ENCODE results near the gene KLHL2. TPM values are rescaled to one million over a fixed set of nuclear protein-coding genes. Genes with fewer than 3 reads are reported as not detected.
"Not testable (repeated sequence)": the region's sequence is repeated elsewhere in the genome, so short reads cannot be mapped to it uniquely, and the experiment has no call there.

Gene KLHL2
- total RNA-seq, 1 donor from 2014 or later: 16.0 TPM

GRCh38 chr4:165208741-165209388 is 1.5 kb downstream of the KLHL2 start:
- Mint-ChIP-seq H3K27me3 (ENCODE audit: low read depth) (no peaks in the 10 kb centered on the region), H3K36me3 (ENCODE audit: low read depth) (no peaks in the 10 kb centered on the region)
- no peak for DNase-seq (ENCODE audit: low spot score)

GRCh38 chr4:165209796-165210195 is 2.4 kb downstream of the KLHL2 start:
- no peak for DNase-seq (ENCODE audit: low spot score)
- TF ChIP-seq CTCF (IDR thresholded peaks at IDR 0.05): no peak
- H3K36me3 Mint-ChIP-seq (ENCODE audit: low read depth): no peaks in the 10 kb centered on the region
- H3K4me3 Mint-ChIP-seq (ENCODE audit: unreplicated experiment): no peak overlapping the region
- no peak overlapping the region for H3K27ac Mint-ChIP-seq (ENCODE audit: unreplicated experiment)
- no peaks in the 10 kb centered on the region for H3K27me3 Mint-ChIP-seq (ENCODE audit: low read depth)
- peaks cover 38% of the 10 kb centered on the region for H3K4me1 Mint-ChIP-seq (ENCODE audit: low read depth)
- no peaks in the 10 kb centered on the region for H3K9me3 Mint-ChIP-seq (ENCODE audit: low read depth)

More at GRCh38 chr4:165208741-165209388, 1.5 kb downstream of the KLHL2 start:
- Mint-ChIP-seq H3K9me3 (ENCODE audit: low read depth) (no peaks in the 10 kb centered on the region), H3K4me3 (ENCODE audit: unreplicated experiment) (peak overlapping the region; percentile 78), H3K27ac (ENCODE audit: unreplicated experiment) (no peak overlapping the region), H3K4me1 (ENCODE audit: low read depth) (peaks cover 34% of the 10 kb centered on the region)
- TF ChIP-seq CTCF (IDR thresholded peaks at IDR 0.05): no peak

- Mint-ChIP-seq H3K27ac (ENCODE audit: unreplicated experiment) (peak overlapping the region; percentile 11), H3K4me3 (ENCODE audit: unreplicated experiment) (no peak overlapping the region), H3K9me3 (ENCODE audit: low read depth) (no peaks in the 10 kb centered on the region), H3K4me1 (ENCODE audit: low read depth) (peaks cover 46% of the 10 kb centered on the region), H3K36me3 (ENCODE audit: low read depth) (no peaks in the 10 kb centered on the region), H3K27me3 (ENCODE audit: low read depth) (no peaks in the 10 kb centered on the region)
- no peak for TF ChIP-seq CTCF (IDR thresholded peaks at IDR 0.05)
- no peak for DNase-seq (ENCODE audit: low spot score)
Observed at GRCh38 chr4:165210566-165210965, 3.2 kb downstream of the KLHL2 start.

- peaks cover 57% of the 10 kb centered on the region for H3K4me1 Mint-ChIP-seq (ENCODE audit: low read depth)
Observed at GRCh38 chr4:165212647-165213046, 5.3 kb downstream of the KLHL2 start.

GRCh38 chr4:165213404-165213803 is 6.0 kb downstream of the KLHL2 start:
- not testable (repeated sequence) for H3K27me3 Mint-ChIP-seq (ENCODE audit: low read depth); H3K36me3 Mint-ChIP-seq (ENCODE audit: low read depth); H3K9me3 Mint-ChIP-seq (ENCODE audit: low read depth); H3K4me3 Mint-ChIP-seq (ENCODE audit: unreplicated experiment); H3K27ac Mint-ChIP-seq (ENCODE audit: unreplicated experiment); DNase-seq (ENCODE audit: low spot score)
- H3K4me1 Mint-ChIP-seq (ENCODE audit: low read depth): peaks cover 55% of the 10 kb centered on the region

More at GRCh38 chr4:165212647-165213046, 5.3 kb downstream of the KLHL2 start:
- H3K4me3 Mint-ChIP-seq (ENCODE audit: unreplicated experiment); H3K36me3 Mint-ChIP-seq (ENCODE audit: low read depth); DNase-seq (ENCODE audit: low spot score); H3K27me3 Mint-ChIP-seq (ENCODE audit: low read depth); H3K9me3 Mint-ChIP-seq (ENCODE audit: low read depth); H3K27ac Mint-ChIP-seq (ENCODE audit: unreplicated experiment): not testable (repeated sequence)

GRCh38 chr4:165213991-165214709 is 6.8 kb downstream of the KLHL2 start:
- H3K27ac Mint-ChIP-seq (ENCODE audit: unreplicated experiment); H3K27me3 Mint-ChIP-seq (ENCODE audit: low read depth); DNase-seq (ENCODE audit: low spot score); H3K4me3 Mint-ChIP-seq (ENCODE audit: unreplicated experiment); H3K9me3 Mint-ChIP-seq (ENCODE audit: low read depth); H3K36me3 Mint-ChIP-seq (ENCODE audit: low read depth): not testable (repeated sequence)
- H3K4me1 Mint-ChIP-seq (ENCODE audit: low read depth): peaks cover 48% of the 10 kb centered on the region

GRCh38 chr4:165215034-165215751 is 7.8 kb downstream of the KLHL2 start:
- DNase-seq (ENCODE audit: low spot score); H3K27me3 Mint-ChIP-seq (ENCODE audit: low read depth); H3K36me3 Mint-ChIP-seq (ENCODE audit: low read depth); H3K9me3 Mint-ChIP-seq (ENCODE audit: low read depth): not testable (repeated sequence)
- H3K4me1 Mint-ChIP-seq (ENCODE audit: low read depth): peaks cover 46% of the 10 kb centered on the region
- H3K27ac Mint-ChIP-seq (ENCODE audit: unreplicated experiment): peak overlapping the region; percentile 65
- H3K4me3 Mint-ChIP-seq (ENCODE audit: unreplicated experiment): peak overlapping the region; percentile 38

GRCh38 chr4:165215761-165216487 is 8.6 kb downstream of the KLHL2 start:
- not testable (repeated sequence) for H3K27me3 Mint-ChIP-seq (ENCODE audit: low read depth)

More at GRCh38 chr4:165215761-165216487, 8.6 kb downstream of the KLHL2 start:
- Mint-ChIP-seq H3K27ac (ENCODE audit: unreplicated experiment) (peak overlapping the region; percentile 65), H3K4me3 (ENCODE audit: unreplicated experiment) (peak overlapping the region; percentile 38), H3K4me1 (ENCODE audit: low read depth) (peaks cover 39% of the 10 kb centered on the region)
- not testable (repeated sequence) for H3K36me3 Mint-ChIP-seq (ENCODE audit: low read depth); DNase-seq (ENCODE audit: low spot score); H3K9me3 Mint-ChIP-seq (ENCODE audit: low read depth)

Measured in chondrocyte (in vitro differentiated cells).